Mesenchymal stem cell (in vitro differentiated cells and primary cell): ENCODE data around the gene PRKAG1.

Source experiments
- DNase-seq: peaks from one replicate; pipeline ENCODE4 v3.0.0-alpha.2; 2013
- H2AFZ ChIP-seq: one replicate; pipeline ENCODE4 v1.6.1; 2013; ENCODE audit warnings: low read depth, mild to moderate bottlenecking, control low read depth, inconsistent platforms, low read length, moderate library complexity
- H2AK5ac ChIP-seq: 2 replicates; pipeline ENCODE4 v1.6.1; 2013; ENCODE audit warnings: low read length, moderate library complexity, mild to moderate bottlenecking, inconsistent platforms; ENCODE audit not compliant: severe bottlenecking
- H2BK120ac ChIP-seq: one replicate; pipeline ENCODE4 v1.6.1; 2013; ENCODE audit warnings: low read depth, mild to moderate bottlenecking, inconsistent platforms, low read length, moderate library complexity
- H2BK12ac ChIP-seq, 2 experiments: one replicate each; pipeline ENCODE4 v1.6.1; 2013; ENCODE audit warnings: inconsistent platforms in 2 of 2, low read length in 2 of 2, mild to moderate bottlenecking in 2 of 2, moderate library complexity in 2 of 2, control low read depth in 1 of 2
- H2BK15ac ChIP-seq: one replicate; pipeline ENCODE4 v1.6.1; 2013; ENCODE audit warnings: mild to moderate bottlenecking, low read depth, inconsistent platforms; ENCODE audit not compliant: poor library complexity, severe bottlenecking
- H2BK5ac ChIP-seq: 2 replicates; pipeline ENCODE4 v1.6.1; 2013; ENCODE audit warnings: low read depth, mild to moderate bottlenecking, low read length, control low read depth, inconsistent platforms; ENCODE audit not compliant: poor library complexity, severe bottlenecking
- H3K14ac ChIP-seq, 2 experiments: one replicate each; pipeline ENCODE4 v1.6.1; 2013; ENCODE audit warnings: inconsistent platforms in 2 of 2, low read length in 2 of 2, control low read depth in 1 of 2, mild to moderate bottlenecking in 1 of 2, moderate library complexity in 1 of 2
- H3K18ac ChIP-seq, 2 experiments: one replicate each; pipeline ENCODE4 v1.6.1; 2013; ENCODE audit warnings: inconsistent platforms in 2 of 2, low read length in 2 of 2, control low read depth in 1 of 2, low read depth in 1 of 2, mild to moderate bottlenecking in 1 of 2
- H3K23ac ChIP-seq, 2 experiments: one replicate each; pipeline ENCODE4 v1.6.1; 2013; ENCODE audit warnings: inconsistent platforms in 2 of 2, low read length in 2 of 2, mild to moderate bottlenecking in 2 of 2, moderate library complexity in 2 of 2, control low read depth in 1 of 2
- H3K27ac ChIP-seq: 2 replicates; pipeline ENCODE4 v1.5.1; 2013; ENCODE audit warnings: mild to moderate bottlenecking, moderate library complexity, low read length, control low read depth, inconsistent platforms; ENCODE audit not compliant: poor library complexity, severe bottlenecking
- H3K27me3 ChIP-seq, 2 experiments: 2 replicates each; pipeline versions ENCODE4 v1.6.1 to v1.7.0; 2013; ENCODE audit warnings: low read length in 2 of 2, mild to moderate bottlenecking in 2 of 2, moderate library complexity in 2 of 2, control low read depth in 1 of 2, inconsistent platforms in 1 of 2; ENCODE audit not compliant: control insufficient read depth in 1 of 2, insufficient read depth in 1 of 2
- H3K36me3 ChIP-seq, 2 experiments: 2 replicates each; pipeline versions ENCODE4 v1.6.1 to v1.7.0; 2013; ENCODE audit warnings: low read length in 2 of 2, control low read depth in 1 of 2, inconsistent platforms in 1 of 2, low read depth in 1 of 2, mild to moderate bottlenecking in 1 of 2; ENCODE audit not compliant: insufficient read depth in 2 of 2, control insufficient read depth in 1 of 2
- H3K4ac ChIP-seq, 2 experiments: one replicate each; pipeline ENCODE4 v1.6.1; 2013; ENCODE audit warnings: inconsistent platforms in 2 of 2, low read length in 2 of 2, mild to moderate bottlenecking in 2 of 2, moderate library complexity in 2 of 2, control low read depth in 1 of 2, low read depth in 1 of 2
- H3K4me1 ChIP-seq: 2 replicates; pipeline ENCODE4 v1.6.1; 2013; ENCODE audit warnings: low read depth, low read length, control low read depth; ENCODE audit not compliant: control insufficient read depth, insufficient read depth
- H3K4me2 ChIP-seq: 2 replicates; pipeline ENCODE4 v1.6.1; 2013; ENCODE audit warnings: low read length, mild to moderate bottlenecking, inconsistent platforms; ENCODE audit not compliant: poor library complexity, severe bottlenecking
- H3K4me3 ChIP-seq, 2 experiments: 2 replicates each; pipeline versions ENCODE4 v1.5.1 to v1.7.0; 2013; ENCODE audit warnings: low read length in 2 of 2, mild to moderate bottlenecking in 2 of 2, control low read depth in 1 of 2, low read depth in 1 of 2; ENCODE audit not compliant: insufficient read depth in 1 of 2
- H3K79me1 ChIP-seq: replicated peaks from 2 replicates; pipeline ENCODE4 v1.6.1; 2013; ENCODE audit warnings: mild to moderate bottlenecking, control low read depth, low read length, inconsistent platforms; ENCODE audit not compliant: poor library complexity, severe bottlenecking
- H3K9ac ChIP-seq: 2 replicates; pipeline ENCODE4 v1.7.0; 2013; ENCODE audit warnings: mild to moderate bottlenecking, low read length, moderate library complexity
- H3K9me3 ChIP-seq: 2 replicates; pipeline ENCODE4 v1.7.0; 2013; ENCODE audit warnings: mild to moderate bottlenecking, low read length; ENCODE audit not compliant: control insufficient read depth
- H4K8ac ChIP-seq: one replicate; pipeline ENCODE4 v1.6.1; 2013; ENCODE audit warnings: inconsistent platforms, mild to moderate bottlenecking, low read length, moderate library complexity
- H4K91ac ChIP-seq: one replicate; pipeline ENCODE4 v1.6.1; 2013; ENCODE audit warnings: mild to moderate bottlenecking, low read length, inconsistent platforms
- WGBS: methylation state at CpG from one replicate; pipeline ENCODE4 v1.1.7; 2013; ENCODE audit warnings: mixed read lengths; 5-methylcytosine and 5-hydroxymethylcytosine counted together

The PRKAG1 gene

GRCh38 chr12:49026101-49026500 is 7.5 kb upstream of the PRKAG1 start:
- Histone ChIP-seq H3K4me2 (no peak overlapping the region), H3K36me3 (peaks cover 82 to 98% of the 10 kb centered on the region in 2 experiments), H3K27me3 (no peaks in the 10 kb centered on the region), H3K18ac (no peak overlapping the region), H3K4ac (no peak overlapping the region), H2BK15ac (no peak overlapping the region), H3K4me1 (no peaks in the 10 kb centered on the region), H3K4me3 (no peak overlapping the region), H4K8ac (no peak overlapping the region), H2AK5ac (no peak overlapping the region), H3K14ac (no peak overlapping the region), H3K27ac (no peak overlapping the region), H4K91ac (no peak overlapping the region), H2BK5ac (no peak overlapping the region), H3K79me1 (peaks cover 47% of the 10 kb centered on the region), H2BK120ac (no peak overlapping the region), H3K9me3 (no peaks in the 10 kb centered on the region), H2AFZ (no peak overlapping the region), H3K9ac (no peak overlapping the region), H3K23ac (no peak overlapping the region), H2BK12ac (no peak overlapping the region)
- 99% methylated on average over 21 of the region's 21 CpGs for WGBS
- no peak for DNase-seq

DNA sequence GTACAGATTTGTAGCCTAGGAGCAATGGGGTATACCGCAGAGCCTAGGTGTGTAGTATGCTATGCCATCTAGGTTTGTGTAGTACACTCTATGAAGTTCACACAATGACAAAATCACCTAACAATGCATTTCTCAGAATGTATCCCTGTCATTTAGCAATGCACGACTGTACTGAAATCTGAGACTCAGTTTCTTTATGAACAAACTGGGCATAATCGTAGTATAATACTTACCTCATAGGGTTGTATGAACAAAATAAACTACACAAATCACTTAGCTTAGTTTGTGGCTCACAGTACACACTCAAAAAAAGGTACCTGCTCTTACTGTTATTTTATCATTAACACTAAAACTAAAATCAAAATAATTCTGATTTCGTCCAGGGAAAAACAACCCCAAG is 6.9 kb upstream of the PRKAG1 start:
- no peak overlapping the region for H2BK12ac ChIP-seq
- WGBS = 95% methylated on average over 3 of the region's 4 CpGs
- DNase-seq = no peak

DNA sequence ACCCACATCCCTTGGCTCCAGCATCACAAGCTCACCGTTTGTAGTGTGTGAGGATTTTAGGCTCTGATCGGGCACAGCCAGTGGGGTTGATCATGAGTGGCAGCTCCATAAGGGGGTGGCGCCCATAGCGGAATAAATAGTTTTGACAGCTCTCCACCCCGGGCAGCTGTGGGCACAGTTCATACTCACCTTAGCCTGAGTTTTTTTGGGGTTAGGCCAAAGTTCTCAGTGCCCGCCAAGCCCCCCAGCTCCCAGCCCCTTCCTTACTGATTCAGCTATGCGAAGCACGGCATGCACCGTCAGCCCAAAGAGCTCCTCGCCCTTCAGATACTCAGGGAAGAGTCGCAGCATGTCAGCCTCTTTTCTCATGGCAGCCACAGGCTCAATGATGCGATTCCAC is 6.0 kb upstream of the PRKAG1 start:
- Histone ChIP-seq H2BK12ac (no peak overlapping the region), H3K36me3 (peaks cover 82 to 83% of the 10 kb centered on the region in 2 experiments), H3K27ac (no peak overlapping the region), H2AFZ (no peak overlapping the region), H3K79me1 (peaks cover 34% of the 10 kb centered on the region), H2BK15ac (no peak overlapping the region), H4K8ac (no peak overlapping the region), H3K14ac (no peak overlapping the region), H3K4me1 (no peaks in the 10 kb centered on the region), H3K23ac (no peak overlapping the region), H3K9me3 (no peaks in the 10 kb centered on the region), H3K4me3 (no peak overlapping the region), H2AK5ac (no peak overlapping the region), H3K9ac (no peak overlapping the region), H3K4ac (no peak overlapping the region), H3K4me2 (no peak overlapping the region), H3K18ac (no peak overlapping the region), H2BK5ac (no peak overlapping the region), H3K27me3 (no peaks in the 10 kb centered on the region), H2BK120ac (no peak overlapping the region), H4K91ac (no peak overlapping the region)
- DNase-seq = no peak
- 95% methylated on average over 12 of the region's 12 CpGs for WGBS

More for the DNA sequence above, 6.9 kb upstream of the PRKAG1 start:
- no peak overlapping the region for H3K27ac ChIP-seq
- H3K4me3 ChIP-seq = no peak overlapping the region
- no peaks in the 10 kb centered on the region for H3K9me3 ChIP-seq
- no peak overlapping the region for H2BK15ac ChIP-seq
- no peak overlapping the region for H4K8ac ChIP-seq
- no peaks in the 10 kb centered on the region for H3K4me1 ChIP-seq
- H2BK5ac ChIP-seq = no peak overlapping the region
- no peak overlapping the region for H3K4me2 ChIP-seq
- no peak overlapping the region for H3K4ac ChIP-seq
- H3K14ac ChIP-seq = no peak overlapping the region
- no peaks in the 10 kb centered on the region for H3K27me3 ChIP-seq
- H2AFZ ChIP-seq = no peak overlapping the region
- no peak overlapping the region for H2AK5ac ChIP-seq
- no peak overlapping the region for H3K9ac ChIP-seq
- H3K18ac ChIP-seq = no peak overlapping the region
- no peak overlapping the region for H2BK120ac ChIP-seq
- H4K91ac ChIP-seq = no peak overlapping the region
- H3K79me1 ChIP-seq = peaks cover 40% of the 10 kb centered on the region
- peaks cover 82 to 92% of the 10 kb centered on the region in 2 experiments for H3K36me3 ChIP-seq
- H3K23ac ChIP-seq = no peak overlapping the region

- H3K36me3 ChIP-seq = peaks cover 75 to 77% of the 10 kb centered on the region in 2 experiments
- H3K23ac ChIP-seq = no peak overlapping the region
- H3K79me1 ChIP-seq = peaks cover 30% of the 10 kb centered on the region
- H3K4me3 ChIP-seq = no peak overlapping the region
- H2BK5ac ChIP-seq = no peak overlapping the region
- no CpG with 5 or more reads among the region's 2 CpGs for WGBS
- no peak overlapping the region for H3K27ac ChIP-seq
- H2BK15ac ChIP-seq = no peak overlapping the region
- no peak overlapping the region for H3K14ac ChIP-seq
- no peak overlapping the region for H3K4me2 ChIP-seq
- no peaks in the 10 kb centered on the region for H3K9me3 ChIP-seq
- H3K18ac ChIP-seq = no peak overlapping the region
- no peak overlapping the region for H4K91ac ChIP-seq
- peaks cover 1% of the 10 kb centered on the region for H3K4me1 ChIP-seq
- H3K27me3 ChIP-seq = no peaks in the 10 kb centered on the region
- H2AK5ac ChIP-seq = no peak overlapping the region
- H2BK120ac ChIP-seq = no peak overlapping the region
- no peak overlapping the region for H3K9ac ChIP-seq
- H4K8ac ChIP-seq = no peak overlapping the region
- DNase-seq = no peak
- H3K4ac ChIP-seq = no peak overlapping the region
- no peak overlapping the region for H2BK12ac ChIP-seq
- no peak overlapping the region for H2AFZ ChIP-seq
These were observed 5.2 kb upstream of the PRKAG1 start for GRCh38 chr12:49023812-49024211.
